ENCODE data around the gene EPAS1. TPM values are rescaled to one million over a fixed set of nuclear protein-coding genes. Genes with fewer than 3 reads are reported as not detected.

The EPAS1 gene
- total and polyA plus RNA-seq, 2 of the 8 experiments (the other 6 are each of a cell fraction or from before 2014, with no cell fraction given), result 2.0 to 4.9 TPM

DNA sequence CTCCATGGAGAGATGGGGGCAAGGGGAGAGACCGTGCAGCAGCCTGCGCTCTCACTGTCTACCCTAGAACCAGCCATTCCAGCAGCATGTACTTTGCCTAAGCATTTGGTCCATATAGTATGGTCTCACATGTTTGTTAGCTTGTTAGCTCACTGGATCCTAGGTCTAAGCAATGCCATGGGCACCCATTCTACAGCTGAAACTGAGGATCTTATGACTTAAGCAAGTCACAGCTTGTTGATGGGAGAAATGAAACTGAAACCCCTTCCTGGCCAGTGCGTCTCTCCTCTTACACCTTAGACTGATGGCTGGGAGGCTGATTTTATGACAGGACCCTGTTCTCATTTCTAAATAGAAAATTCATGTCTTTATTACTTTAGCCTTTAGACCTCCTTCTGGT is 90.1 kb downstream of the EPAS1 start (continued):
- TF ChIP-seq, protein P1, sequence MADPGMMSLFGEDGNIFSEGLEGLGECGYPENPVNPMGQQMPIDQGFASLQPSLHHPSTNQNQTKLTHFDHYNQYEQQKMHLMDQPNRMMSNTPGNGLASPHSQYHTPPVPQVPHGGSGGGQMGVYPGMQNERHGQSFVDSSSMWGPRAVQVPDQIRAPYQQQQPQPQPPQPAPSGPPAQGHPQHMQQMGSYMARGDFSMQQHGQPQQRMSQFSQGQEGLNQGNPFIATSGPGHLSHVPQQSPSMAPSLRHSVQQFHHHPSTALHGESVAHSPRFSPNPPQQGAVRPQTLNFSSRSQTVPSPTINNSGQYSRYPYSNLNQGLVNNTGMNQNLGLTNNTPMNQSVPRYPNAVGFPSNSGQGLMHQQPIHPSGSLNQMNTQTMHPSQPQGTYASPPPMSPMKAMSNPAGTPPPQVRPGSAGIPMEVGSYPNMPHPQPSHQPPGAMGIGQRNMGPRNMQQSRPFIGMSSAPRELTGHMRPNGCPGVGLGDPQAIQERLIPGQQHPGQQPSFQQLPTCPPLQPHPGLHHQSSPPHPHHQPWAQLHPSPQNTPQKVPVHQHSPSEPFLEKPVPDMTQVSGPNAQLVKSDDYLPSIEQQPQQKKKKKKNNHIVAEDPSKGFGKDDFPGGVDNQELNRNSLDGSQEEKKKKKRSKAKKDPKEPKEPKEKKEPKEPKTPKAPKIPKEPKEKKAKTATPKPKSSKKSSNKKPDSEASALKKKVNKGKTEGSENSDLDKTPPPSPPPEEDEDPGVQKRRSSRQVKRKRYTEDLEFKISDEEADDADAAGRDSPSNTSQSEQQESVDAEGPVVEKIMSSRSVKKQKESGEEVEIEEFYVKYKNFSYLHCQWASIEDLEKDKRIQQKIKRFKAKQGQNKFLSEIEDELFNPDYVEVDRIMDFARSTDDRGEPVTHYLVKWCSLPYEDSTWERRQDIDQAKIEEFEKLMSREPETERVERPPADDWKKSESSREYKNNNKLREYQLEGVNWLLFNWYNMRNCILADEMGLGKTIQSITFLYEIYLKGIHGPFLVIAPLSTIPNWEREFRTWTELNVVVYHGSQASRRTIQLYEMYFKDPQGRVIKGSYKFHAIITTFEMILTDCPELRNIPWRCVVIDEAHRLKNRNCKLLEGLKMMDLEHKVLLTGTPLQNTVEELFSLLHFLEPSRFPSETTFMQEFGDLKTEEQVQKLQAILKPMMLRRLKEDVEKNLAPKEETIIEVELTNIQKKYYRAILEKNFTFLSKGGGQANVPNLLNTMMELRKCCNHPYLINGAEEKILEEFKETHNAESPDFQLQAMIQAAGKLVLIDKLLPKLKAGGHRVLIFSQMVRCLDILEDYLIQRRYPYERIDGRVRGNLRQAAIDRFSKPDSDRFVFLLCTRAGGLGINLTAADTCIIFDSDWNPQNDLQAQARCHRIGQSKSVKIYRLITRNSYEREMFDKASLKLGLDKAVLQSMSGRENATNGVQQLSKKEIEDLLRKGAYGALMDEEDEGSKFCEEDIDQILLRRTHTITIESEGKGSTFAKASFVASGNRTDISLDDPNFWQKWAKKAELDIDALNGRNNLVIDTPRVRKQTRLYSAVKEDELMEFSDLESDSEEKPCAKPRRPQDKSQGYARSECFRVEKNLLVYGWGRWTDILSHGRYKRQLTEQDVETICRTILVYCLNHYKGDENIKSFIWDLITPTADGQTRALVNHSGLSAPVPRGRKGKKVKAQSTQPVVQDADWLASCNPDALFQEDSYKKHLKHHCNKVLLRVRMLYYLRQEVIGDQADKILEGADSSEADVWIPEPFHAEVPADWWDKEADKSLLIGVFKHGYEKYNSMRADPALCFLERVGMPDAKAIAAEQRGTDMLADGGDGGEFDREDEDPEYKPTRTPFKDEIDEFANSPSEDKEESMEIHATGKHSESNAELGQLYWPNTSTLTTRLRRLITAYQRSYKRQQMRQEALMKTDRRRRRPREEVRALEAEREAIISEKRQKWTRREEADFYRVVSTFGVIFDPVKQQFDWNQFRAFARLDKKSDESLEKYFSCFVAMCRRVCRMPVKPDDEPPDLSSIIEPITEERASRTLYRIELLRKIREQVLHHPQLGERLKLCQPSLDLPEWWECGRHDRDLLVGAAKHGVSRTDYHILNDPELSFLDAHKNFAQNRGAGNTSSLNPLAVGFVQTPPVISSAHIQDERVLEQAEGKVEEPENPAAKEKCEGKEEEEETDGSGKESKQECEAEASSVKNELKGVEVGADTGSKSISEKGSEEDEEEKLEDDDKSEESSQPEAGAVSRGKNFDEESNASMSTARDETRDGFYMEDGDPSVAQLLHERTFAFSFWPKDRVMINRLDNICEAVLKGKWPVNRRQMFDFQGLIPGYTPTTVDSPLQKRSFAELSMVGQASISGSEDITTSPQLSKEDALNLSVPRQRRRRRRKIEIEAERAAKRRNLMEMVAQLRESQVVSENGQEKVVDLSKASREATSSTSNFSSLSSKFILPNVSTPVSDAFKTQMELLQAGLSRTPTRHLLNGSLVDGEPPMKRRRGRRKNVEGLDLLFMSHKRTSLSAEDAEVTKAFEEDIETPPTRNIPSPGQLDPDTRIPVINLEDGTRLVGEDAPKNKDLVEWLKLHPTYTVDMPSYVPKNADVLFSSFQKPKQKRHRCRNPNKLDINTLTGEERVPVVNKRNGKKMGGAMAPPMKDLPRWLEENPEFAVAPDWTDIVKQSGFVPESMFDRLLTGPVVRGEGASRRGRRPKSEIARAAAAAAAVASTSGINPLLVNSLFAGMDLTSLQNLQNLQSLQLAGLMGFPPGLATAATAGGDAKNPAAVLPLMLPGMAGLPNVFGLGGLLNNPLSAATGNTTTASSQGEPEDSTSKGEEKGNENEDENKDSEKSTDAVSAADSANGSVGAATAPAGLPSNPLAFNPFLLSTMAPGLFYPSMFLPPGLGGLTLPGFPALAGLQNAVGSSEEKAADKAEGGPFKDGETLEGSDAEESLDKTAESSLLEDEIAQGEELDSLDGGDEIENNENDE (IDR thresholded peaks at IDR 0.05; ENCODE audit: insufficient replicate concordance, low read length), result no peak
- TF ChIP-seq, protein P2, sequence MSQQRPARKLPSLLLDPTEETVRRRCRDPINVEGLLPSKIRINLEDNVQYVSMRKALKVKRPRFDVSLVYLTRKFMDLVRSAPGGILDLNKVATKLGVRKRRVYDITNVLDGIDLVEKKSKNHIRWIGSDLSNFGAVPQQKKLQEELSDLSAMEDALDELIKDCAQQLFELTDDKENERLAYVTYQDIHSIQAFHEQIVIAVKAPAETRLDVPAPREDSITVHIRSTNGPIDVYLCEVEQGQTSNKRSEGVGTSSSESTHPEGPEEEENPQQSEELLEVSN (IDR thresholded peaks at IDR 0.05), result no peak
- TF ChIP-seq CHD2 (IDR thresholded peaks at IDR 0.05; ENCODE audit: low read length) (no peak), HDAC2 (IDR thresholded peaks at IDR 0.05; ENCODE audit: borderline replicate concordance in 1 of 2, low read depth in 2 of 2, low read length in 2 of 2) (no peak), RAD21 (IDR thresholded peaks at IDR 0.05 in 1 of 2, conservative IDR thresholded peaks at IDR 0.05 in 1 of 2; ENCODE audit: low read depth in 2 of 2, low read length in 2 of 2) (no peak), RXRA (IDR thresholded peaks at IDR 0.05; ENCODE audit: insufficient read depth, low read depth, low read length) (no peak), CREB1 (IDR thresholded peaks at IDR 0.05) (no peak)
- TF ChIP-seq, protein P3, sequence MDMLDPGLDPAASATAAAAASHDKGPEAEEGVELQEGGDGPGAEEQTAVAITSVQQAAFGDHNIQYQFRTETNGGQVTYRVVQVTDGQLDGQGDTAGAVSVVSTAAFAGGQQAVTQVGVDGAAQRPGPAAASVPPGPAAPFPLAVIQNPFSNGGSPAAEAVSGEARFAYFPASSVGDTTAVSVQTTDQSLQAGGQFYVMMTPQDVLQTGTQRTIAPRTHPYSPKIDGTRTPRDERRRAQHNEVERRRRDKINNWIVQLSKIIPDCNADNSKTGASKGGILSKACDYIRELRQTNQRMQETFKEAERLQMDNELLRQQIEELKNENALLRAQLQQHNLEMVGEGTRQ (IDR thresholded peaks at IDR 0.05; ENCODE audit: low read length), result no peak
